Measurements from ENCODE around the gene MYCN.

Gene MYCN

GRCh38 chr2:15982285-15983044 lies 42.1 kb downstream of the MYCN start:
- DNase-seq (ENCODE audit: low read depth), result no peak
- TF ChIP-seq CTCF (IDR thresholded peaks at IDR 0.05; ENCODE audit: low read length, missing control alignments), result no peak
- H3K4me3 ChIP-seq (replicated peaks; ENCODE audit: low read depth, low read length), result no peak overlapping the region

- H3K4me3 ChIP-seq (replicated peaks; ENCODE audit: low read depth, low read length), result no peak overlapping the region
- TF ChIP-seq CTCF (IDR thresholded peaks at IDR 0.05; ENCODE audit: low read length, missing control alignments), result no peak
- no peak for DNase-seq (ENCODE audit: low read depth)
These were observed 43.1 kb downstream of the MYCN start for GRCh38 chr2:15983496-15983895.

DNA sequence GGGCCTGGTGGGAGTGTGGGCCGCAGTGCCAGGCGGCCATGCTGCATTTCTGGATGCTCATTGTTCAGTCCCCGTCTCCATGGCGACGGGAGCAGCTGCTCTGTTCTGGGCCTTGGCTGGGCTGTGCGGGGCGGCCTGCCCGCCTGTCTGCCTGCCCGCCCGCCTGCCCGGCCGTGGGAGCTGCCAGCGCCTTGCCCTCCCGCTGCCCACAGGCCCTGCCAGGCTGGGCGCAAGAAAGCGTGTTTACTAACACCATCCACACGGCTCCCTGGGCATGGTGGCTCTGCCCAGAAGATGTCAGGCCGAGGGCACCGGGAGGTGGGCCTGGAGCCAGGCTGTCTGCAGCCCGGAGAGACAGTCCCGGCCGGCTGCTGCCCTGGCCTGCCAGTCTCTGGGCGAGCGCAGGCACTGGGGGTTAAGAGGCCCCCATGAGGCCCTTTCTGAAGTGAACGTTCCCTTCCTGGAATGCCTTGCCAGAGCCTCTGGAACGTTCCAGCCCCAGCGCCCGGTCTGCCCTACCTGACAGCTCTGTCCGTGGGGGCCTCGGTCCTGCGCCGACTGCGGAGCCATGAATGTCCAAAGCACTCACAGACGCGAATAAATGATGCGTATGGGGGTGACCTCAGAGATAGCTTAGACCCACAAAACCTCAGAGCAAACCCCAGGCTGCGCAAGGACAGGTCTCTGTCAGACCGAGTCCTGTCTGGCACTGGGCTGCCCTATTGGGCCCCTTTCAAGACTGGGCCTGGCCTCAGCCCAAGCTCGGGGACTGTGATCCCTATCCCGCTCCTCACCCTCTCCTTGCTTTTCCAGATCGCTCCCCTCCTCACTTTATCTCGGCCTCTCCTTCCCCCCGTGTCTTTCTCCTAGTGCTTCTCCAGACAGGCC lies 44.3 kb downstream of the MYCN start:
- DNase-seq (ENCODE audit: low read depth), result no peak
- no peak for TF ChIP-seq CTCF (IDR thresholded peaks at IDR 0.05; ENCODE audit: low read length, missing control alignments)
- no peak overlapping the region for H3K4me3 ChIP-seq (replicated peaks; ENCODE audit: low read depth, low read length)

- no peak for TF ChIP-seq CTCF (IDR thresholded peaks at IDR 0.05; ENCODE audit: low read length, missing control alignments)
- DNase-seq (ENCODE audit: low read depth), result no peak
- H3K4me3 ChIP-seq (replicated peaks; ENCODE audit: low read depth, low read length), result no peak overlapping the region
These were observed 45.2 kb downstream of the MYCN start for GRCh38 chr2:15985531-15985930.

DNA sequence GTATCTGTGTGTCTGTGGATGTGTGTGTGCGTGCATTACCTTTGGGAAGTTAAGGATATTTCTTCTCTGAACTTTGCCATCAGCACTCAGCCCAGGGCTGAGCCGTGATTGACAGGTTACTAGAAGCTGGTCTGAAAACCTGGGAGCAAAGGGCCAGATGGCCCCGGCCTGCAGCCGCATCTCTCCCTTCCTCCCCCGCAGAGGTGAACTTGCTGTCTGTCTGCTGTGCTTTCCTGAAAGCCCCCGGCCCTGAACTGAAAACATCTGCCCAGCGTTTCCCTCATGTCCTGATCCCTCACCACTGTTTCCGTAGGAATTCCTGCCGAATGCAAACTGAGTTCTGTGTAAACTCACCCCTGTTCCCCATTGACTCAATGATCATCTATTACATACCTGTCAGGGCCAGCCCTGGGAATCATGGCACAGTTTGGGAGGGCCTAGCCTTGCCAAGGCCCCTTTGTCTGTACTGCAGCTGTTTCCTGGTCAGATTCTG lies 45.8 kb downstream of the MYCN start:
- DNase-seq (ENCODE audit: low read depth), result no peak
- no peak overlapping the region for H3K4me3 ChIP-seq (replicated peaks; ENCODE audit: low read depth, low read length)
- no peak for TF ChIP-seq CTCF (IDR thresholded peaks at IDR 0.05; ENCODE audit: low read length, missing control alignments)

GRCh38 chr2:15986644-15987043 lies 46.3 kb downstream of the MYCN start:
- DNase-seq (ENCODE audit: low read depth), result no peak
- H3K4me3 ChIP-seq (replicated peaks; ENCODE audit: low read depth, low read length), result no peak overlapping the region
- TF ChIP-seq CTCF (IDR thresholded peaks at IDR 0.05; ENCODE audit: low read length, missing control alignments), result no peak
